Natural killer cell (primary cell): ENCODE measurements around the gene UQCRC2. TPM values are rescaled to one million over a fixed set of nuclear protein-coding genes. Genes with fewer than 3 reads are reported as not detected.

Experiments
- ATAC-seq, 3 donors: fragments of 150-1000 bp in 2 of 3; fragments of 200-7000 bp in 1 of 3; cut with Tn5 transposase; 1 replicate in 1 of 3; 2 replicates in 2 of 3; pipeline ENCODE4 v1.10.0; 2021; ENCODE audit warnings: mild to moderate bottlenecking in 2 of 3, moderate library complexity in 2 of 3
- DNase-seq, 2 donors: peaks; one replicate each; pipeline versions ENCODE4 v3.0.0 to v3.0.0-alpha.2; 2013 to 2021; ENCODE audit warnings: mixed read lengths in 1 of 2
- H3K27ac ChIP-seq: one replicate; pipeline ENCODE4 v1.5.1; 2013; ENCODE audit warnings: mild to moderate bottlenecking, low read length
- H3K27me3 ChIP-seq: one replicate; pipeline ENCODE4 v1.6.1; 2013; ENCODE audit warnings: low read length; ENCODE audit not compliant: control insufficient read depth, insufficient read depth
- H3K36me3 ChIP-seq: one replicate; pipeline ENCODE4 v1.6.1; 2013; ENCODE audit warnings: low read length; ENCODE audit not compliant: control insufficient read depth, insufficient read depth
- H3K4me1 ChIP-seq: one replicate; pipeline ENCODE4 v1.6.1; 2013; ENCODE audit warnings: low read length; ENCODE audit not compliant: control insufficient read depth, insufficient read depth
- H3K4me3 ChIP-seq: one replicate; pipeline ENCODE4 v1.5.1; 2013; ENCODE audit warnings: low read length
- H3K9me3 ChIP-seq: one replicate; pipeline ENCODE4 v1.6.1; 2013; ENCODE audit warnings: low read length; ENCODE audit not compliant: control insufficient read depth, insufficient read depth
- H3K27ac Mint-ChIP-seq, 2 donors: one replicate each; pipeline ENCODE4 v1.8.0; 2022; ENCODE audit warnings: mild to moderate bottlenecking in 2 of 2, mixed read lengths in 2 of 2, moderate library complexity in 1 of 2
- H3K27me3 Mint-ChIP-seq, 2 donors: one replicate each; pipeline ENCODE4 v1.8.0; 2022; ENCODE audit warnings: low read depth in 2 of 2, mixed read lengths in 2 of 2
- H3K36me3 Mint-ChIP-seq: one replicate; pipeline ENCODE4 v1.8.0; 2022; ENCODE audit warnings: mixed read lengths
- H3K4me1 Mint-ChIP-seq, 2 donors: one replicate each; pipeline ENCODE4 v1.8.0; 2022; ENCODE audit warnings: mixed read lengths in 2 of 2
- H3K4me3 Mint-ChIP-seq: one replicate; pipeline ENCODE4 v1.8.0; 2022; ENCODE audit warnings: mild to moderate bottlenecking, moderate library complexity, mixed read lengths
- H3K9me3 Mint-ChIP-seq, 2 donors: one replicate each; pipeline ENCODE4 v1.8.0; 2022; ENCODE audit warnings: mixed read lengths in 2 of 2
- CTCF ChIP-seq: fragments of 200-600 bp; IDR thresholded peaks from one replicate; pipeline ENCODE4 v1.8.0; 2022; ENCODE audit warnings: antibody characterized with exemption
- WGBS: methylation state at CpG from one replicate; pipeline ENCODE4 v1.1.7; 2013; ENCODE audit warnings: missing lambda C conversion rate; ENCODE audit not compliant: insufficient coverage; 5-methylcytosine and 5-hydroxymethylcytosine counted together
- intact Hi-C: fragments of 100-400 bp; cut with micrococcal nuclease; formaldehyde crosslinking; loops from one replicate; pipeline ENCODE4 v1.14.2; 2022
- total RNA-seq, 4 donors: library from RNA; stranded (reverse); fragments of 120-200 nt in 1 of 4; gene quantifications; one replicate each; pipeline versions ENCODE4 v1.2.3 to v1.2.4, GENCODE V29; 2013 to 2022

UQCRC2 gene
- total RNA-seq, 3 donors from 2014 or later (not counting 1 experiment from before 2014, with no cell fraction given): 162 to 177 (median 177) TPM

- no peaks in the 10 kb centered on the region for H3K9me3 Mint-ChIP-seq
- H3K9me3 ChIP-seq: no peaks in the 10 kb centered on the region
- H3K27ac Mint-ChIP-seq: no peak overlapping the region
- peaks cover 0 to 4% of the 10 kb centered on the region in 2 donors for H3K4me1 Mint-ChIP-seq
- H3K27me3 Mint-ChIP-seq: no peaks in the 10 kb centered on the region
- H3K36me3 Mint-ChIP-seq: no peaks in the 10 kb centered on the region
- H3K36me3 ChIP-seq: peaks cover 11% of the 10 kb centered on the region
- intact Hi-C loops: no loop called here
- H3K4me3 ChIP-seq: no peak overlapping the region
- WGBS: 78% methylated on average over 4 of the region's 5 CpGs
- DNase-seq: no peak
- H3K27me3 ChIP-seq: no peaks in the 10 kb centered on the region
- H3K4me1 ChIP-seq: no peaks in the 10 kb centered on the region
- H3K27ac ChIP-seq: no peak overlapping the region
- no peak for TF ChIP-seq CTCF
- H3K4me3 Mint-ChIP-seq: no peak overlapping the region
- no peak for ATAC-seq
These were observed 36.0 kb downstream of the UQCRC2 start for GRCh38 chr16:21989133-21989532.

GRCh38 chr16:21989751-21990150 is 36.6 kb downstream of the UQCRC2 start:
- Mint-ChIP-seq H3K36me3 (no peaks in the 10 kb centered on the region), H3K4me1 (peaks cover 0 to 4% of the 10 kb centered on the region in 2 donors), H3K9me3 (no peaks in the 10 kb centered on the region), H3K27ac (no peak overlapping the region), H3K4me3 (no peak overlapping the region), H3K27me3 (no peaks in the 10 kb centered on the region)
- WGBS: 92% methylated on average over 2 of the region's 2 CpGs
- Histone ChIP-seq H3K4me1 (no peaks in the 10 kb centered on the region), H3K9me3 (no peaks in the 10 kb centered on the region), H3K36me3 (peaks cover 5% of the 10 kb centered on the region), H3K4me3 (no peak overlapping the region), H3K27ac (no peak overlapping the region), H3K27me3 (no peaks in the 10 kb centered on the region)
- no peak for DNase-seq
- no peak for TF ChIP-seq CTCF
- no peak for ATAC-seq
- intact Hi-C loops: no loop called here

GRCh38 chr16:21990381-21990944 is 37.3 kb downstream of the UQCRC2 start:
- no peak for DNase-seq
- no peaks in the 10 kb centered on the region for H3K4me1 ChIP-seq
- no peak for ATAC-seq
- H3K4me3 Mint-ChIP-seq: no peak overlapping the region
- TF ChIP-seq CTCF: no peak
- no peak overlapping the region for H3K4me3 ChIP-seq
- H3K27me3 Mint-ChIP-seq: no peaks in the 10 kb centered on the region
- peaks cover 5% of the 10 kb centered on the region for H3K36me3 ChIP-seq
- no peaks in the 10 kb centered on the region for H3K9me3 ChIP-seq
- no peak overlapping the region for H3K27ac Mint-ChIP-seq
- 90% methylated on average over 1 of the region's 3 CpGs for WGBS
- intact Hi-C loops: no loop called here
- H3K36me3 Mint-ChIP-seq: no peaks in the 10 kb centered on the region
- H3K9me3 Mint-ChIP-seq: no peaks in the 10 kb centered on the region
- H3K27me3 ChIP-seq: no peaks in the 10 kb centered on the region
- no peak overlapping the region for H3K27ac ChIP-seq
- peaks cover 0 to 4% of the 10 kb centered on the region in 2 donors for H3K4me1 Mint-ChIP-seq

- no peak overlapping the region for H3K27ac ChIP-seq
- H3K9me3 Mint-ChIP-seq: no peaks in the 10 kb centered on the region
- TF ChIP-seq CTCF: no peak
- H3K27me3 ChIP-seq: no peaks in the 10 kb centered on the region
- H3K4me3 Mint-ChIP-seq: no peak overlapping the region
- no peak overlapping the region for H3K4me3 ChIP-seq
- intact Hi-C loops: no loop called here
- peak in 1 of 3 donors; percentile 56 for ATAC-seq
- no peak overlapping the region for H3K27ac Mint-ChIP-seq
- WGBS: 41% methylated on average over 6 of the region's 6 CpGs
- H3K4me1 Mint-ChIP-seq: peaks cover 0 to 4% of the 10 kb centered on the region in 2 donors
- DNase-seq: no peak
- H3K4me1 ChIP-seq: no peaks in the 10 kb centered on the region
- no peaks in the 10 kb centered on the region for H3K36me3 ChIP-seq
- H3K36me3 Mint-ChIP-seq: no peaks in the 10 kb centered on the region
- no peaks in the 10 kb centered on the region for H3K27me3 Mint-ChIP-seq
- H3K9me3 ChIP-seq: no peaks in the 10 kb centered on the region
These were observed 38.5 kb downstream of the UQCRC2 start for GRCh38 chr16:21991621-21992020.
